Naive thymus-derived CD8-positive, alpha-beta T cell (primary cell): ENCODE measurements around the gene NHSL2. TPM values are rescaled to one million over a fixed set of nuclear protein-coding genes. Genes with fewer than 3 reads are reported as not detected.
"Not testable (repeated sequence)": the region's sequence is repeated elsewhere in the genome, so short reads cannot be mapped to it uniquely, and the experiment has no call there.

Source experiments
- ATAC-seq, 2 donors: fragments of 150-1000 bp; cut with Tn5 transposase in 1 of 2; sonication (Bioruptor Pico), chemical (Tn5 transposase) in 1 of 2; 1 replicate in 1 of 2; 2 replicates in 1 of 2; pipeline ENCODE4 v1.10.0; 2021; ENCODE audit warnings: mild to moderate bottlenecking in 2 of 2, moderate library complexity in 2 of 2
- POLR2A ChIA-PET: fragments of 350-600 bp; sonication (Branson Sonifier 250); formaldehyde crosslinking; loops from one replicate; lab custom pipeline; 2021; ENCODE audit warnings: antibody characterized with exemption; lab: Charles Lee
- DNase-seq, 10 donors: peaks; one replicate each; pipeline versions ENCODE4 v3.0.0 to v3.0.0-alpha.2; 2020 to 2022
- H3K27ac Mint-ChIP-seq, 10 donors: one replicate each; pipeline ENCODE4 v1.8.0; 2020 to 2022; ENCODE audit warnings: mild to moderate bottlenecking in 10 of 10, mixed read lengths in 10 of 10, moderate library complexity in 4 of 10, inconsistent platforms in 1 of 10
- H3K27me3 Mint-ChIP-seq, 5 donors: one replicate each; pipeline ENCODE4 v1.8.0; 2021 to 2022; ENCODE audit warnings: mixed read lengths in 5 of 5
- H3K36me3 Mint-ChIP-seq, 3 donors: one replicate each; pipeline ENCODE4 v1.8.0; 2020 to 2022; ENCODE audit warnings: mixed read lengths in 3 of 3, mild to moderate bottlenecking in 2 of 3, inconsistent platforms in 1 of 3
- H3K4me1 Mint-ChIP-seq, 4 donors: one replicate each; pipeline ENCODE4 v1.8.0; 2021 to 2022; ENCODE audit warnings: mixed read lengths in 4 of 4
- H3K4me3 Mint-ChIP-seq, 10 donors: one replicate each; pipeline ENCODE4 v1.8.0; 2020 to 2022; ENCODE audit warnings: mild to moderate bottlenecking in 10 of 10, mixed read lengths in 10 of 10, moderate library complexity in 6 of 10, inconsistent platforms in 1 of 10
- H3K9me3 Mint-ChIP-seq, 9 donors: one replicate each; pipeline ENCODE4 v1.8.0; 2020 to 2022; ENCODE audit warnings: mixed read lengths in 9 of 9, mild to moderate bottlenecking in 3 of 9, inconsistent platforms in 1 of 9, moderate library complexity in 1 of 9
- polyA plus RNA-seq, 3 donors: library from polyadenylated mRNA; unstranded; fragments of 300-500 nt; fragmentation: Illumina TruSeq; gene quantifications; one replicate each; pipeline ENCODE4 v1.2.3, GENCODE V29; 2021
- total RNA-seq, 8 experiments: library from RNA in 2 of 8; stranded (reverse) in 2 of 8; gene quantifications; one replicate each; pipeline ENCODE4 v1.2.3 and lab custom pipeline; 2021 to 2026

NHSL2 gene
- total and polyA plus RNA-seq, 5 experiments from 2014 or later = 0.09 to 2.6 (median 0.52) TPM

GRCh38 chrX:72054779-72055489 is 144.3 kb downstream of the NHSL2 start:
- no peaks in the 10 kb centered on the region for H3K4me1 Mint-ChIP-seq
- POLR2A ChIA-PET = no interaction called here
- DNase-seq = no peak
- no peak for ATAC-seq
- no peaks in the 10 kb centered on the region for H3K9me3 Mint-ChIP-seq
- peaks cover 3 to 11% (median 7%) of the 10 kb centered on the region in 5 donors for H3K27me3 Mint-ChIP-seq
- H3K4me3 Mint-ChIP-seq = no peak overlapping the region
- no peak overlapping the region for H3K27ac Mint-ChIP-seq
- H3K36me3 Mint-ChIP-seq = no peaks in the 10 kb centered on the region

GRCh38 chrX:72057331-72057730 is 146.7 kb downstream of the NHSL2 start:
- H3K27me3 Mint-ChIP-seq = peaks cover 2 to 13% (median 7%) of the 10 kb centered on the region in 5 donors
- POLR2A ChIA-PET = no interaction called here
- no peaks in the 10 kb centered on the region for H3K36me3 Mint-ChIP-seq
- H3K27ac Mint-ChIP-seq = no peak overlapping the region
- DNase-seq (no peak), ATAC-seq (no peak)
- H3K4me3 Mint-ChIP-seq = no peak overlapping the region
- peaks cover 0 to 2% (median 0%) of the 10 kb centered on the region in 4 donors for H3K4me1 Mint-ChIP-seq
- H3K9me3 Mint-ChIP-seq = no peaks in the 10 kb centered on the region

GRCh38 chrX:72057849-72058248 is 147.2 kb downstream of the NHSL2 start:
- H3K36me3 Mint-ChIP-seq = no peaks in the 10 kb centered on the region
- no peak overlapping the region for H3K4me3 Mint-ChIP-seq
- H3K27ac Mint-ChIP-seq = no peak overlapping the region
- peaks cover 0 to 2% (median 0%) of the 10 kb centered on the region in 4 donors for H3K4me1 Mint-ChIP-seq
- DNase-seq (no peak), ATAC-seq (no peak)
- peaks cover 2 to 13% (median 7%) of the 10 kb centered on the region in 5 donors for H3K27me3 Mint-ChIP-seq
- H3K9me3 Mint-ChIP-seq = no peaks in the 10 kb centered on the region
- POLR2A ChIA-PET = no interaction called here

GRCh38 chrX:72058346-72058745 is 147.7 kb downstream of the NHSL2 start:
- H3K4me1 Mint-ChIP-seq, POLR2A ChIA-PET, ATAC-seq, H3K36me3 Mint-ChIP-seq, H3K9me3 Mint-ChIP-seq, DNase-seq, H3K4me3 Mint-ChIP-seq, H3K27ac Mint-ChIP-seq: not testable (repeated sequence)
- peaks cover 2 to 13% (median 5%) of the 10 kb centered on the region in 5 donors for H3K27me3 Mint-ChIP-seq

- Mint-ChIP-seq H3K36me3 (no peaks in the 10 kb centered on the region), H3K4me3 (no peak overlapping the region), H3K9me3 (no peaks in the 10 kb centered on the region), H3K27ac (no peak overlapping the region), H3K4me1 (peaks cover 0 to 2% (median 0%) of the 10 kb centered on the region in 4 donors), H3K27me3 (peaks cover 2 to 20% (median 11%) of the 10 kb centered on the region in 5 donors)
- no peak for ATAC-seq
- DNase-seq = no peak
- POLR2A ChIA-PET = no interaction called here
Observed at GRCh38 chrX:72060196-72060920, 149.7 kb downstream of the NHSL2 start.

GRCh38 chrX:72060921-72061490 is 150.4 kb downstream of the NHSL2 start:
- DNase-seq (no peak), ATAC-seq (no peak)
- no peak overlapping the region for H3K4me3 Mint-ChIP-seq
- no peaks in the 10 kb centered on the region for H3K9me3 Mint-ChIP-seq
- peaks cover 4 to 26% (median 16%) of the 10 kb centered on the region in 5 donors for H3K27me3 Mint-ChIP-seq
- H3K36me3 Mint-ChIP-seq = no peaks in the 10 kb centered on the region
- POLR2A ChIA-PET = no interaction called here
- peaks cover 0 to 2% (median 0%) of the 10 kb centered on the region in 4 donors for H3K4me1 Mint-ChIP-seq
- H3K27ac Mint-ChIP-seq = no peak overlapping the region

GRCh38 chrX:72062916-72063315 is 152.3 kb downstream of the NHSL2 start:
- Mint-ChIP-seq H3K27me3 (peaks cover 8 to 37% (median 25%) of the 10 kb centered on the region in 5 donors), H3K4me1 (peaks cover 0 to 2% (median 0%) of the 10 kb centered on the region in 4 donors), H3K36me3 (no peaks in the 10 kb centered on the region), H3K27ac (no peak overlapping the region), H3K4me3 (no peak overlapping the region), H3K9me3 (no peaks in the 10 kb centered on the region)
- ATAC-seq (no peak), DNase-seq (no peak)
- POLR2A ChIA-PET = no interaction called here

GRCh38 chrX:72069350-72070160 is 158.9 kb downstream of the NHSL2 start:
- peak in 1 of 2 donors; percentile 16 for ATAC-seq
- Mint-ChIP-seq H3K4me1 (peaks cover 2 to 6% (median 2%) of the 10 kb centered on the region in 4 donors), H3K36me3 (no peaks in the 10 kb centered on the region), H3K27me3 (peaks cover 11 to 77% (median 42%) of the 10 kb centered on the region in 5 donors), H3K27ac (peak overlapping the region in 1 of 10 donors; percentile 24), H3K9me3 (no peaks in the 10 kb centered on the region), H3K4me3 (peak overlapping the region in 2 of 10 donors; percentile 44 to 59)
- DNase-seq = no peak
- POLR2A ChIA-PET = no interaction called here

- POLR2A ChIA-PET = no interaction called here
- ATAC-seq (no peak), DNase-seq (no peak)
- no peak overlapping the region for H3K4me3 Mint-ChIP-seq
- no peaks in the 10 kb centered on the region for H3K36me3 Mint-ChIP-seq
- H3K27ac Mint-ChIP-seq = no peak overlapping the region
- H3K27me3 Mint-ChIP-seq = peaks cover 11 to 68% (median 35%) of the 10 kb centered on the region in 5 donors
- H3K9me3 Mint-ChIP-seq = no peaks in the 10 kb centered on the region
- peaks cover 2 to 6% (median 2%) of the 10 kb centered on the region in 4 donors for H3K4me1 Mint-ChIP-seq
Observed at GRCh38 chrX:72071213-72071612, 160.6 kb downstream of the NHSL2 start.

- no peak for ATAC-seq
- Mint-ChIP-seq H3K4me3 (no peak overlapping the region), H3K27ac (no peak overlapping the region), H3K4me1 (peaks cover 3 to 15% (median 11%) of the 10 kb centered on the region in 4 donors), H3K9me3 (no peaks in the 10 kb centered on the region), H3K36me3 (no peaks in the 10 kb centered on the region), H3K27me3 (peaks cover 4 to 52% (median 24%) of the 10 kb centered on the region in 5 donors)
- no peak for DNase-seq
- POLR2A ChIA-PET = no interaction called here
Observed at GRCh38 chrX:72073633-72074032, 163.0 kb downstream of the NHSL2 start.

- peaks cover 0 to 11% (median 1%) of the 10 kb centered on the region in 5 donors for H3K27me3 Mint-ChIP-seq
- H3K36me3 Mint-ChIP-seq = no peaks in the 10 kb centered on the region
- POLR2A ChIA-PET = no interaction called here
- no peak for DNase-seq
- no peaks in the 10 kb centered on the region for H3K9me3 Mint-ChIP-seq
- no peak overlapping the region for H3K4me3 Mint-ChIP-seq
- peaks cover 3 to 17% (median 10%) of the 10 kb centered on the region in 4 donors for H3K4me1 Mint-ChIP-seq
- ATAC-seq = no peak
- H3K27ac Mint-ChIP-seq = peak overlapping the region in 1 of 10 donors; percentile 83
Observed at GRCh38 chrX:72078411-72078810, 167.8 kb downstream of the NHSL2 start.

GRCh38 chrX:72079607-72080006 is 169.0 kb downstream of the NHSL2 start:
- Mint-ChIP-seq H3K27me3 (peaks cover 0 to 16% (median 1%) of the 10 kb centered on the region in 5 donors), H3K4me1 (peaks cover 3 to 17% (median 10%) of the 10 kb centered on the region in 4 donors), H3K4me3 (no peak overlapping the region), H3K27ac (no peak overlapping the region), H3K9me3 (no peaks in the 10 kb centered on the region), H3K36me3 (no peaks in the 10 kb centered on the region)
- ATAC-seq = no peak
- DNase-seq = no peak
- POLR2A ChIA-PET = no interaction called here
